ENCODE results near the gene TSC1.

DNA sequence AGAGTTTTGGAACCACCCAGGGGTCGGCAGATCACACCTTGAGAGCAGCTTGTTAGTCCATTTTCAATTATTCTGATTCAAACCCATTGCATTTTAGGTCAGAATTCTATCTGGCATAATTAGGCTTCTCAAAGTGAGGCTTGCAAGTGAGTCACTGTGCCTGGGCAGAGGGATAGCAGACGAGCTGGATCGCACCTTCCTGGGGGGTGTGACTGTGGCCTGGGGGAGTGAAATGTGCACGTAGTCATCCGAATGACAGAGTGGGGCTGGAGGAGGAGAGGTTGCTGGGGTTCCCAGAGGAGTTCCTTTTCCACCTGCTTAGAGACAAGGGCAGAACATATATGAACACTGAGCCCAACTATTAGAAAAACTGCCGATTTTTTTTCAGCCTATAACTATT, 34.0 kb downstream of the TSC1 start:
- TF ChIP-seq POLR2A (IDR thresholded peaks at IDR 0.05) (no peak), EP300 (IDR thresholded peaks at IDR 0.05) (no peak)
